HG03039 (cell line): ENCODE measurements around the gene SMC1B.
"Not testable (repeated sequence)": the region's sequence is repeated elsewhere in the genome, so short reads cannot be mapped to it uniquely, and the experiment has no call there.

Source experiments
- ATAC-seq: cut with Tn5 transposase; IDR thresholded peaks from one replicate; pipeline ENCODE4 v1.9.1; 2021; ENCODE audit warnings: mild to moderate bottlenecking, moderate library complexity; ENCODE audit not compliant: unreplicated experiment

Gene SMC1B

GRCh38 chr22:45446216-45446615 lies 32.8 kb upstream of the SMC1B start:
- no peak for ATAC-seq

GRCh38 chr22:45445031-45445710 lies 31.8 kb upstream of the SMC1B start:
- no peak for ATAC-seq

GRCh38 chr22:45444168-45444567 lies 30.8 kb upstream of the SMC1B start:
- no peak for ATAC-seq

GRCh38 chr22:45442116-45442515 lies 28.7 kb upstream of the SMC1B start:
- no peak for ATAC-seq

- ATAC-seq: no peak
Measured at GRCh38 chr22:45441138-45441537, 27.7 kb upstream of the SMC1B start.

- ATAC-seq: not testable (repeated sequence)
Measured at GRCh38 chr22:45440688-45441087, 27.3 kb upstream of the SMC1B start.

GRCh38 chr22:45438336-45438735 lies 24.9 kb upstream of the SMC1B start:
- no peak for ATAC-seq

GRCh38 chr22:45436871-45437517 lies 23.6 kb upstream of the SMC1B start:
- not testable (repeated sequence) for ATAC-seq

- ATAC-seq: no peak
Measured at GRCh38 chr22:45435544-45436139, 22.2 kb upstream of the SMC1B start.

- ATAC-seq: no peak
Measured at GRCh38 chr22:45434981-45435380, 21.6 kb upstream of the SMC1B start.

GRCh38 chr22:45430871-45431270 lies 17.5 kb upstream of the SMC1B start:
- no peak for ATAC-seq

- ATAC-seq: no peak
Measured at GRCh38 chr22:45429981-45430775, 16.8 kb upstream of the SMC1B start.

GRCh38 chr22:45429424-45429823 lies 16.0 kb upstream of the SMC1B start:
- no peak for ATAC-seq

- ATAC-seq: no peak
Measured at GRCh38 chr22:45428391-45429385, 15.3 kb upstream of the SMC1B start.

- ATAC-seq: no peak
Measured at GRCh38 chr22:45427114-45427513, 13.7 kb upstream of the SMC1B start.

- ATAC-seq: no peak
Measured at GRCh38 chr22:45426387-45426786, 13.0 kb upstream of the SMC1B start.

GRCh38 chr22:45425531-45426265 lies 12.3 kb upstream of the SMC1B start:
- ATAC-seq: no peak

- ATAC-seq: no peak
Measured at GRCh38 chr22:45425101-45425500, 11.7 kb upstream of the SMC1B start.

GRCh38 chr22:45424241-45424731 lies 10.9 kb upstream of the SMC1B start:
- ATAC-seq: no peak
